Breast epithelium (tissue), 4 donors: ENCODE measurements around the gene KCNK10. TPM values are rescaled to one million over a fixed set of nuclear protein-coding genes. Genes with fewer than 3 reads are reported as not detected.

Source experiments
- DNase-seq, 2 donors: peaks; one replicate each; pipeline ENCODE4 v3.0.0-alpha.2; 2019; ENCODE audit warnings: low spot score in 2 of 2
- H3K27ac ChIP-seq, 2 donors: fragments of 200-600 bp; sonication (generic) in 1 of 2; one replicate each; pipeline ENCODE4 v1.5.1; 2016 to 2019; ENCODE audit warnings: mild to moderate bottlenecking in 1 of 2
- H3K27me3 ChIP-seq, 2 donors: fragments of 200-600 bp; sonication (generic) in 1 of 2; one replicate each; pipeline versions ENCODE4 v1.5.1 to v1.6.0; 2017 to 2019; ENCODE audit warnings: control low read depth in 1 of 2, mild to moderate bottlenecking in 1 of 2
- H3K36me3 ChIP-seq: fragments of 200-600 bp; one replicate; pipeline ENCODE4 v1.5.1; 2019
- H3K4me1 ChIP-seq, 2 donors: fragments of 200-600 bp; sonication (generic); one replicate each; pipeline ENCODE4 v1.5.1; 2016 to 2019; ENCODE audit warnings: control low read depth in 1 of 2
- H3K4me3 ChIP-seq, 3 donors: fragments of 200-600 bp; sonication (generic); 1 replicate in 2 of 3; 2 replicates in 1 of 3; pipeline ENCODE4 v1.5.1; 2016 to 2019; ENCODE audit warnings: mild to moderate bottlenecking in 3 of 3, moderate library complexity in 2 of 3
- H3K9me3 ChIP-seq, 2 donors: fragments of 200-600 bp; sonication (generic) in 1 of 2; one replicate each; pipeline ENCODE4 v1.5.1; 2016 to 2019; ENCODE audit warnings: control low read depth in 1 of 2
- CTCF ChIP-seq, 3 donors: fragments of 450-650 bp; IDR thresholded peaks; one replicate each; pipeline ENCODE4 v1.5.1; 2016 to 2017; ENCODE audit warnings: antibody characterized with exemption in 3 of 3, mild to moderate bottlenecking in 3 of 3, moderate library complexity in 3 of 3
- POLR2A ChIP-seq: fragments of 450-650 bp; IDR thresholded peaks from one replicate; pipeline ENCODE4 v1.6.1; 2016; ENCODE audit warnings: antibody characterized with exemption, mild to moderate bottlenecking, moderate library complexity
- POLR2AphosphoS5 ChIP-seq, 3 donors: sonication (generic); formaldehyde crosslinking; IDR thresholded peaks; one replicate each; pipeline ENCODE4 v1.6.1; 2017; ENCODE audit warnings: antibody characterized with exemption in 3 of 3
- intact Hi-C: fragments of 100-400 bp; cut with DNase I; formaldehyde crosslinking; loops from one replicate; pipeline ENCODE4 v1.15.1; 2023; ENCODE audit warnings: low total_unique reads
- total RNA-seq, 3 donors: library from RNA; depleted of rRNA; stranded (reverse); fragments of >200 nt; gene quantifications; one replicate each; pipeline ENCODE4 v1.1.0, GENCODE V29; 2016

The KCNK10 gene
- total RNA-seq, 3 donors from 2014 or later: 0.33 TPM; not detected in 2

- intact Hi-C loops: no loop called here
- no peaks in the 10 kb centered on the region for H3K36me3 ChIP-seq
Observed at GRCh38 chr14:88289234-88289633, 33.8 kb downstream of the KCNK10 start.

GRCh38 chr14:88286309-88286708 lies 36.8 kb downstream of the KCNK10 start:
- no peaks in the 10 kb centered on the region for H3K4me1 ChIP-seq
- H3K36me3 ChIP-seq: no peaks in the 10 kb centered on the region
- no peak for TF ChIP-seq CTCF (IDR thresholded peaks at IDR 0.05)
- TF ChIP-seq POLR2A: no peak
- TF ChIP-seq POLR2AphosphoS5 (IDR thresholded peaks at IDR 0.05): no peak
- intact Hi-C loops: no loop called here
- H3K9me3 ChIP-seq: no peaks in the 10 kb centered on the region
- H3K27me3 ChIP-seq: no peaks in the 10 kb centered on the region
- no peak for DNase-seq
- no peak overlapping the region for H3K4me3 ChIP-seq
- H3K27ac ChIP-seq: no peak overlapping the region

More at GRCh38 chr14:88289234-88289633, 33.8 kb downstream of the KCNK10 start:
- no peak overlapping the region for H3K4me3 ChIP-seq
- H3K27ac ChIP-seq: no peak overlapping the region
- no peaks in the 10 kb centered on the region for H3K4me1 ChIP-seq
- DNase-seq: no peak
- H3K27me3 ChIP-seq: peaks cover 0 to 5% of the 10 kb centered on the region in 2 donors
- TF ChIP-seq POLR2AphosphoS5 (IDR thresholded peaks at IDR 0.05): no peak
- no peak for TF ChIP-seq CTCF (IDR thresholded peaks at IDR 0.05)
- TF ChIP-seq POLR2A: no peak
- H3K9me3 ChIP-seq: no peaks in the 10 kb centered on the region

GRCh38 chr14:88281447-88281846 lies 41.6 kb downstream of the KCNK10 start:
- DNase-seq: no peak
- intact Hi-C loops: no loop called here

GRCh38 chr14:88276923-88277596 lies 46.0 kb downstream of the KCNK10 start:
- Histone ChIP-seq H3K36me3 (no peaks in the 10 kb centered on the region), H3K4me1 (no peaks in the 10 kb centered on the region), H3K4me3 (no peak overlapping the region), H3K9me3 (no peaks in the 10 kb centered on the region), H3K27ac (no peak overlapping the region), H3K27me3 (no peaks in the 10 kb centered on the region)
- TF ChIP-seq POLR2A (no peak), POLR2AphosphoS5 (IDR thresholded peaks at IDR 0.05) (no peak), CTCF (IDR thresholded peaks at IDR 0.05) (no peak)
- intact Hi-C loops: no loop called here
- DNase-seq: no peak

More at GRCh38 chr14:88281447-88281846, 41.6 kb downstream of the KCNK10 start:
- H3K4me3 ChIP-seq: no peak overlapping the region
- no peaks in the 10 kb centered on the region for H3K36me3 ChIP-seq
- no peaks in the 10 kb centered on the region for H3K9me3 ChIP-seq
- no peak overlapping the region for H3K27ac ChIP-seq
- TF ChIP-seq POLR2A (no peak), CTCF (IDR thresholded peaks at IDR 0.05) (no peak), POLR2AphosphoS5 (IDR thresholded peaks at IDR 0.05) (no peak)
- no peaks in the 10 kb centered on the region for H3K4me1 ChIP-seq
- no peaks in the 10 kb centered on the region for H3K27me3 ChIP-seq

- no peak overlapping the region for H3K4me3 ChIP-seq
- intact Hi-C loops: no loop called here
Observed at GRCh38 chr14:88272390-88273269, 50.4 kb downstream of the KCNK10 start.

More at GRCh38 chr14:88272390-88273269, 50.4 kb downstream of the KCNK10 start:
- H3K27ac ChIP-seq: no peak overlapping the region
- H3K9me3 ChIP-seq: no peaks in the 10 kb centered on the region
- no peaks in the 10 kb centered on the region for H3K27me3 ChIP-seq
- TF ChIP-seq CTCF (IDR thresholded peaks at IDR 0.05) (no peak), POLR2AphosphoS5 (IDR thresholded peaks at IDR 0.05) (no peak), POLR2A (no peak)
- no peaks in the 10 kb centered on the region for H3K36me3 ChIP-seq
- DNase-seq: no peak
- H3K4me1 ChIP-seq: no peaks in the 10 kb centered on the region
